Activated T-cell treated with anti-CD3 and anti-CD28 coated beads, Interleukin-2, amount 50 U/mL, for 4 hours (primary cell): ENCODE data around the gene SEC14L1. TPM values are rescaled to one million over a fixed set of nuclear protein-coding genes. Genes with fewer than 3 reads are reported as not detected.

Experiments
- ATAC-seq, 2 donors: fragments of 200-7000 bp; cut with Tn5 transposase; one replicate each; pipeline ENCODE4 v1.10.0; 2021
- DNase-seq: peaks from one replicate; pipeline ENCODE4 v3.0.0-alpha.2; 2020
- H3K27me3 Mint-ChIP-seq: one replicate; pipeline ENCODE4 v1.8.0; 2021; ENCODE audit warnings: low read depth, mixed read lengths
- H3K36me3 Mint-ChIP-seq: one replicate; pipeline ENCODE4 v1.8.0; 2022; ENCODE audit warnings: mixed read lengths; ENCODE audit not compliant: insufficient read depth
- H3K4me1 Mint-ChIP-seq: one replicate; pipeline ENCODE4 v1.8.0; 2021; ENCODE audit warnings: low read depth, mixed read lengths
- H3K4me3 Mint-ChIP-seq: one replicate; pipeline ENCODE4 v1.8.0; 2021; ENCODE audit warnings: mild to moderate bottlenecking, moderate library complexity, mixed read lengths
- H3K9me3 Mint-ChIP-seq: one replicate; pipeline ENCODE4 v1.8.0; 2021; ENCODE audit warnings: mixed read lengths
- total RNA-seq, 3 donors: library from RNA; stranded (reverse); gene quantifications; one replicate each; pipeline ENCODE4 v1.2.1, GENCODE V29; 2021

The SEC14L1 gene
- total RNA-seq, 3 donors from 2014 or later: 26.5 to 36.9 (median 27.4) TPM

DNA sequence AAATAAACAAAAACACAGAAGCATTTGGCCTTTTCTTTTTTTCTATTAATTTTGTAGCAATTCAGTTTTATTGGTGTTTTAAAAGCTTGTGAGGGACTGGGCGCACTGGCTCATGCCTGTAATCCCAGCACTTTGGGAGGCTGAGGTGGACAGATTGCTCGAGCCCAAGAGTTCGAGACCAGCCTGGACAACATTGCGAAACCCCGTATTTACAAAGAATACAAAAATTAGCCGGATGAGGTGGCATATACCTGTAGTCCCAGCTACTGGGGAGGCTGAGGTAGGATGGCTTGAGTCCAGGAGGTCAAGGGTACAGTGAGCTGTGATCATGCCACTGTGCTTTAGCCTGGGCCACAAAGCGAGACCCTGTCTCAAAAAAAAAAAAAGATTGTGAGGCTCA, 53.4 kb downstream of the SEC14L1 start:
- no peak for DNase-seq
- Mint-ChIP-seq H3K36me3 (peaks cover 53% of the 10 kb centered on the region), H3K4me1 (peaks cover 14% of the 10 kb centered on the region), H3K9me3 (no peaks in the 10 kb centered on the region), H3K27me3 (no peaks in the 10 kb centered on the region), H3K4me3 (no peak overlapping the region)
- ATAC-seq: no peak

DNA sequence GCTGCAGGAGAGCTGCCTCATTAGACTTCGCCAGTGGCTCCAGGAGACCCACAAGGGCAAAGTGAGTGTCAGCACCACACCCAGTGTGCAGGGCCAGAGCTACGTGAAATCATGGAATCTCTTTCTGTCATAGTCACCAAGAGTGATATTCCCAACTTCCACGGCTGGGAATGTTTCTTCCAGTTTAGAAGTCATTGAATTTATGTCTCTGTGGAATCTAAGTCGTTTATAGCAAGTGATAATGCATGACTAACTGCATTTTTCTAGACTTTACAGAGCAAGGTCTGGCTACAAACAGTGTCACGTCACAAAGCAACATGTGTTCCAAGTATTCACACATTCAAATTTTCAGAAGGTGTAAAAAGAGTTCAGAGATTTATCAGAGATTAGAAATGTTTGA, 55.5 kb downstream of the SEC14L1 start:
- ATAC-seq (no peak), DNase-seq (no peak)
- Mint-ChIP-seq H3K4me3 (no peak overlapping the region), H3K27me3 (no peaks in the 10 kb centered on the region), H3K9me3 (no peaks in the 10 kb centered on the region), H3K36me3 (peaks cover 61% of the 10 kb centered on the region), H3K4me1 (no peaks in the 10 kb centered on the region)

DNA sequence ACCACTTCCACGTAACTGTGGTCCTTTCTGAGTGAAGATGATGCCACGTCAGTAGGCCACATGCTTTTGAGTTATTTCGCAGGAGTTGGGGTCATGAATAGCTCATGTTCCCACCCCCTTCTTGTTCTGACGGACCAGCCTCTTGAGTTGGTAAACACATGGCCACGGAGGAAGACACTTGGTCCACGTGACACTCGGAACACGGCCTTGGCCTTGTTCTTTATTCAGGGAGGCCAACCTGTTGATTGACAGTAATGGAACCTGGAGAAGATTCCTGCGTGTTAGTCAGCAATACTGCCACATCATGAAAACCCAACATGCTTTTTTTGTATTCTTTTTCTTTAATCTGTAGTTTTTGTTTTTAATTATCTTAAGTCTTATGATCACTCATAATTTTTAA, 56.3 kb downstream of the SEC14L1 start:
- H3K9me3 Mint-ChIP-seq: no peaks in the 10 kb centered on the region
- ATAC-seq: no peak
- DNase-seq: no peak
- H3K27me3 Mint-ChIP-seq: no peaks in the 10 kb centered on the region
- no peaks in the 10 kb centered on the region for H3K4me1 Mint-ChIP-seq
- H3K4me3 Mint-ChIP-seq: no peak overlapping the region
- H3K36me3 Mint-ChIP-seq: peaks cover 56% of the 10 kb centered on the region

DNA sequence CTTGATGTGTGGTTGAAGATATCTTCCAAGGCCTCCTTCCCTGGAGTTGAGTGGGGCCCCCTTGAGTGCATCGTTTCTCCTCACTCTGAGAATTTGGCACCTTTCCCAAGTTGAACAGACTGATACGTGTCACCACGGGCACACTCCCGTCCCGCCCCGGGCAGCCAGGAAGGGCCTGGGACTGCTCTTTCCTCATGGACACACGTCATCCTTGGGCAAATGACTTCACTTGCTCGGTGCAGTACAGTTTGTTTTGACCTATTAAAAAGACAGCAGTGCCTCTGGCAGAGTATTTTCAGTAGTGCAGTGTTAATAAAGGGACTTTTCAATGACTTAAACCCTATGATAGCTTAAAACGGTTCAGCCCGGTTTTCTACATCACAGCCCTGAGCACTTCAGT, 59.9 kb downstream of the SEC14L1 start:
- H3K9me3 Mint-ChIP-seq: no peaks in the 10 kb centered on the region
- peaks cover 49% of the 10 kb centered on the region for H3K36me3 Mint-ChIP-seq
- DNase-seq: no peak
- H3K4me3 Mint-ChIP-seq: no peak overlapping the region
- H3K27me3 Mint-ChIP-seq: no peaks in the 10 kb centered on the region
- no peak for ATAC-seq
- H3K4me1 Mint-ChIP-seq: no peaks in the 10 kb centered on the region

DNA sequence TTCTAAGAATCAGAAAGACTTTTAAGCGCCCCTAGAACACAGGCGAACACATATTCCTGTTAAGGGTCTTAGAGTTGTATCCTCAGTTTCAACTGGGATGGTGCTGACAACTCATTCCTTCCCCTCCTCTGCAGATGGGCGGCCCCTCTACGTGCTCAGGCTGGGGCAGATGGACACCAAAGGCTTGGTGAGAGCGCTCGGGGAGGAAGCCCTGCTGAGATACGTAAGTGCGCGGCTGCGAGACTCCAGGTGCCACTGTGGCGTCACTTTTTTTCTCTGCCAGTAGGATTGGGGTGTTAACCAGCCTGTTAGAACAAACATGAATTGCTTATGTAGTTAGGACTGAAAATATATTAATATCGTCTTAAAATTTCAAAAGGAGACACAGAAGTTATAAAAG, 62.7 kb downstream of the SEC14L1 start:
- no peak for ATAC-seq
- Mint-ChIP-seq H3K4me3 (no peak overlapping the region), H3K4me1 (no peaks in the 10 kb centered on the region), H3K27me3 (no peaks in the 10 kb centered on the region), H3K36me3 (peaks cover 47% of the 10 kb centered on the region), H3K9me3 (no peaks in the 10 kb centered on the region)
- DNase-seq: no peak

DNA sequence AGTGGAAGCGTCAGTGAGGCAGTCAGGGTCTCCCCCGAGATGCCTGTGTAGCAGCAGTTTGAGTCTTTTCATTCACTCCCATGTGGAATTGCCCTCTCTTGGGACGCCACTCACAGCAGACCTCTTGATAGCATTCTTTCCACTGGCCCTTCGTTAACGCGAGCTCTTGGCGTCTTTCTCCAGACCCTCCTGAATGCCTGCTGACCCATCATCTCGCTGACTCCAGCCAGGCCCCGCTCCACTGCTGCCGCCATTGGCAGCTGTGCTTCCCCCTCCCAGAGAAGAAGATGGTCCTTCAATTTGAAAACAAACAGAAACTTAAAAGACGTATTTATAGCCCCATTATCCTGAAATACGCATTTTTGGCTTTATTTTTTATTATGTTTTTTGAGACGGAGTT, 63.1 kb downstream of the SEC14L1 start:
- no peaks in the 10 kb centered on the region for H3K27me3 Mint-ChIP-seq
- no peaks in the 10 kb centered on the region for H3K4me1 Mint-ChIP-seq
- DNase-seq (no peak), ATAC-seq (no peak)
- H3K4me3 Mint-ChIP-seq: no peak overlapping the region
- peaks cover 51% of the 10 kb centered on the region for H3K36me3 Mint-ChIP-seq
- H3K9me3 Mint-ChIP-seq: no peaks in the 10 kb centered on the region

DNA sequence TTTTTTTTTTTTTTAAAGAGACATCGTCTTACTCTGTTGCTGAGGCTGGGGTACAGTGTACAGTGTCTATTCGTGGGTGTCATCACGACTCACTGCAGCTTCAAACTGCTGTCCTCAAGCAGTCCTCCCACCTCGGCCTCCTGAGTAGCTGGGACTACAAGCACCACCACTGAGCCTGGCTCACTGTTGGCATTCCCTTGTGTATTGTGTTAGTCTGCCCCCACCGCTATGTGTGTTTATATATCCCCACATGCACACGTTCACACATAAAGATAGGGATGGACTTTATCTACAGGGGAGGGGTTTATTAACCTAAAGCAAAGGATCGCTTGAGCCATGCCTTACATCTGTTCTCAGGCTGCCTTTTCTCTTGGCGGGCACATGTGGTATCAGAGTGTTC, 63.8 kb downstream of the SEC14L1 start:
- H3K9me3 Mint-ChIP-seq: no peaks in the 10 kb centered on the region
- H3K4me3 Mint-ChIP-seq: no peak overlapping the region
- no peak for ATAC-seq
- no peak for DNase-seq
- H3K4me1 Mint-ChIP-seq: no peaks in the 10 kb centered on the region
- peaks cover 51% of the 10 kb centered on the region for H3K36me3 Mint-ChIP-seq
- no peaks in the 10 kb centered on the region for H3K27me3 Mint-ChIP-seq

DNA sequence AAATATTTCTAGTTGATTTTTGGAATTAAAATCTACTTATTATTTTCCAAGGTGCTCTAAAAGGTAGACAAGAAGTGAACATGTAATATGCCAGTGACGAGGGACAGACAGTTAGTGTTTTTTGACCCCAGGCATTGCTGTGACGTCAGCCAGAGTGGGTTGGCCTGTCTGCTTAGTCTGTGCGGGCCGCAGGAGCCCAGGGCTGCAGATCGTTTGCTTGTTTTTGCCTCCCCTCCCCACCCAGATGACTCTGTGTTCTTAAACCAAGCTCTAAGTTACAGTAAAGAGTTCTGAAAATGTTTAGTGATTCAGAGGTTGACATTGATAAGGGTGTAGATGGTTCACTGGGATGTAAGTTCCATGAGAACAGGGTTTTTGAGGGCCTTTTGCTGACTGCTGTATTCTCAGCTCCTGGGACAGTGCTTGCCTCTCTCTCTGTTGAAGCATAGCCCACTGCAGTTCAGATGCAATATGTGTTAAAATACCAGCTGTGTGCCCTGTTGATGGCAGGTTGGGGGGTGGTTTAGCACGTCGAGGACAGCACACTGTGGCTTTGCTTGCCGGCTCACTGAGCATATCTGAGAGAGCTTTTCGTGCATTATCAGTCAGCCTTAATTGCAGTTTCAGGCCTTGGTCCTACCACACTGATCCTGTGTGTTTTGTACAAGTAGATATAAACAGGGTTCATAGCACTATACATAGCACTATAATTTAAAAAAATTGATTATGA, 64.8 kb downstream of the SEC14L1 start:
- H3K4me3 Mint-ChIP-seq: no peak overlapping the region
- H3K4me1 Mint-ChIP-seq: no peaks in the 10 kb centered on the region
- H3K9me3 Mint-ChIP-seq: no peaks in the 10 kb centered on the region
- ATAC-seq: no peak
- no peak for DNase-seq
- peaks cover 55% of the 10 kb centered on the region for H3K36me3 Mint-ChIP-seq
- H3K27me3 Mint-ChIP-seq: no peaks in the 10 kb centered on the region

DNA sequence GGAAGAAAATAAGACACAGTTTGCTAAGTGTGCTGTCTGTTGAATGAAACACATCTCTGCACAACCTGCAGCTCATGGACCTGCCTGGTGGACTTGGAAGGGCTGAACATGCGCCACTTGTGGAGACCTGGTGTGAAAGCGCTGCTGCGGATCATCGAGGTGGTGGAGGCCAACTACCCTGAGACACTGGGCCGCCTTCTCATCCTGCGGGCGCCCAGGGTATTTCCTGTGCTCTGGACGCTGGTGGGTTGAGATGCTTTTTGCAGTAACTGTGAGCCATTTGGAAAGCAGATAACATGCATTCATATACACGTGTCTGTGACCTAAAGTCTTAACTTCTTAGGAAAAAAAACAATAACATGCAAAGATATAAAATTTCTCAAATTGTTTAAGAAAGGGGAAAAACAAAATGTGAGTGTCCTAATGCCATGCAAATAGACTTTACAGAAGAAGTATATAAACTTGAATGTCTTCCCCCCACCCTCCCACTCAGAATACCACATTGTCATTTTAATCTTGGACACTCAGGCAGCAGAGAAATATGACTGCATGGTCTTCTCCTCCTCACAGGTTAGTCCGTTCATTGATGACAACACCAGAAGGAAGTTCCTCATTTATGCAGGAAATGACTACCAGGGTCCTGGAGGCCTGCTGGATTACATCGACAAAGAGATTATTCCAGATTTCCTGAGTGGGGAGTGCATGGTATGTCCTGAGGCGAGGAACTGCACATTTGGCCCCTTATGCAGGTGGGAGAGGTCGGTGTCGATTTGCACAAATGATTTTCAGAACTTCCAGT, 65.6 kb downstream of the SEC14L1 start:
- DNase-seq (no peak), ATAC-seq (no peak)
- Mint-ChIP-seq H3K27me3 (no peaks in the 10 kb centered on the region), H3K4me1 (no peaks in the 10 kb centered on the region), H3K9me3 (no peaks in the 10 kb centered on the region), H3K36me3 (peaks cover 54% of the 10 kb centered on the region), H3K4me3 (no peak overlapping the region)

DNA sequence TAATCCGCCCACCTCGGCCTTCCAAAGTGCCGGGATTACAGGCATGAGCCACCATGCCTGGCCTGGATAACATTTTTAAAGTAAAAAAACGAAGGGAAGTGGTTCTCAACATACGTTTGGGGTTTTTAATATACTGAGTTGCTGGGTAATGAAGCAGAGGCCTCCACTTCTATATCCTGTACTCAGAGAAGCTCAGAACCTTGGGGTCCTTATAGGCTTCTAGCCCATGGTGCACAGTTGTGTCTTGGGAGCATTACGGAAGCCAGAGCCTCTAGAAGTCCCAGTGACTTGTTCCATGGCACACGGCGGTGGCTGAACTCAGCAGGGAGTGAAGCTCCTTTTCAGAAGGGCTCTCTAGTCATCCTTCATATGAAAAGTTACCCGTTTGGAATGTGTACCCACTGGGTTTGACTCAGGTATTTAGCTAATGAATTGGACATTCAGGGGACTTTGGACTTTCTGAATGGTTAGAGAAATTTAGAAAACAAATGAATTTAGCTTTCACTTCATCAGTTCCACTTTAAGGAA, 67.0 kb downstream of the SEC14L1 start:
- H3K36me3 Mint-ChIP-seq: peaks cover 65% of the 10 kb centered on the region
- H3K9me3 Mint-ChIP-seq: no peaks in the 10 kb centered on the region

DNA sequence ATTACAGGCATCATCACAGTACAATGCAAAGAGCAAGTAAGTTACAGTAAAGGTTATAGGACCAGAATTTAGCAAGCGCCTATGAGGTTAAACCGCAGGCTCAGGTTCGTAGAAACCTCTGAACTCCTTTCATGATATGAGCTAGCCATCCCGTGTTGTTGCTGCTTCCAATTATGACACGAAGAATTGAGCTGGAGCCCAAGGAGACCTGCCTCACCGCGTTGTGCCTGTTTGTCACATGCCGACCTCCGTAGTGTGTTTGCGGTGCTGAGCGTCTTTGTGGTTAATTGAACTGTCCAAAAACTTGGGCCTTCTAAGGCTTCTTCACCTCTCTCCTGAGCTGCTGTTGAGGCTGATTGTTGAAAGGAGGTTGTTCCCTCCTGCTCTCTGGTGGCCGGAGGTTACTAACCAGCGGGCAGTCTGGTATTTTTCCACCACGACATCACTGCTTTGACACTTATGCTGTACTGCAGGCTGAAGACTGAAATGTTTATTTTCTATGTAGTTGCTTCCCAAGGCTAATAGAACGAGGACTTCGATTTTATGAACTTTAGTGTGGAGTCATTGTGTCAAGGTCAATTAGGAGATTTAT, 67.5 kb downstream of the SEC14L1 start:
- Mint-ChIP-seq H3K36me3 (peaks cover 61% of the 10 kb centered on the region), H3K27me3 (no peaks in the 10 kb centered on the region), H3K4me3 (no peak overlapping the region), H3K9me3 (no peaks in the 10 kb centered on the region), H3K4me1 (no peaks in the 10 kb centered on the region)
- DNase-seq (no peak), ATAC-seq (no peak)

More for the DNA sequence above, 67.0 kb downstream of the SEC14L1 start:
- H3K4me3 Mint-ChIP-seq: no peak overlapping the region
- ATAC-seq (no peak), DNase-seq (no peak)
- H3K27me3 Mint-ChIP-seq: no peaks in the 10 kb centered on the region
- no peaks in the 10 kb centered on the region for H3K4me1 Mint-ChIP-seq

DNA sequence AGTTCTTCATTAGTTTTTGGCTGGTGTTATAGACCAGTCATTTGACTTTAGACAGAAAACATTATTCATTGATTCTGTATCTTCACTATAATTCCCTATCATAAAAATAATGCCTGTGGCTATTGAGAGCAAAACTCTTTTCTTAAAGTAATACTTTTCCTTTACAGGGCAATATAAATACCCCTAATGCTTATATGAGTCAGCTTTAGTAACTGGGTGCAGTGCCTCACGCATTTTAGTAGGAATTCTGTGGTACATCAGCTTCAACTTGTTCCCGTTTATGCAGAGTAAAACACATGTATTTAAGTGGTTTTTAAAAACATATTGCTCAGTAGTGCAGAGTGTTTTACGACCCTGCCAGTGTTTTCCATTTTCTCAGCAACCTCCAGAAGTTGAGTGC, 68.1 kb downstream of the SEC14L1 start:
- H3K4me1 Mint-ChIP-seq: no peaks in the 10 kb centered on the region
- H3K27me3 Mint-ChIP-seq: no peaks in the 10 kb centered on the region
- peaks cover 56% of the 10 kb centered on the region for H3K36me3 Mint-ChIP-seq
- H3K9me3 Mint-ChIP-seq: no peaks in the 10 kb centered on the region
- DNase-seq: no peak
- no peak for ATAC-seq
- no peak overlapping the region for H3K4me3 Mint-ChIP-seq

DNA sequence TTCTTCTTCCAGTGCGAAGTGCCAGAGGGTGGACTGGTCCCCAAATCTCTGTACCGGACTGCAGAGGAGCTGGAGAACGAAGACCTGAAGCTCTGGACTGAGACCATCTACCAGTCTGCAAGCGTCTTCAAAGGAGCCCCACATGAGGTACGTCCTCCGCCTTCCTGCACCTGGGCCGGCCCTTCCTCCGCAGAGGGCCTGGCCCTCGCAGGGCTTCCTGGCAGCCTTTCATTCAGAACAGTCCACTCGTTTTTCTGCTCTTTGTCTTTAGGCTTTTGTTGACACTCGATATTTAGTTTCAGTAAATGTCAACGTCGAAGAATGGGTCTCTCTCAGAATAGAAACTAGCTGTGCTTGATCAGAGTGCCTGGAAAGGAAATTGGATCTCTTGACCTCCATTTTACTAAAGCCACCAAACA, 68.6 kb downstream of the SEC14L1 start:
- H3K9me3 Mint-ChIP-seq: no peaks in the 10 kb centered on the region
- no peak for ATAC-seq
- peaks cover 58% of the 10 kb centered on the region for H3K36me3 Mint-ChIP-seq

DNA sequence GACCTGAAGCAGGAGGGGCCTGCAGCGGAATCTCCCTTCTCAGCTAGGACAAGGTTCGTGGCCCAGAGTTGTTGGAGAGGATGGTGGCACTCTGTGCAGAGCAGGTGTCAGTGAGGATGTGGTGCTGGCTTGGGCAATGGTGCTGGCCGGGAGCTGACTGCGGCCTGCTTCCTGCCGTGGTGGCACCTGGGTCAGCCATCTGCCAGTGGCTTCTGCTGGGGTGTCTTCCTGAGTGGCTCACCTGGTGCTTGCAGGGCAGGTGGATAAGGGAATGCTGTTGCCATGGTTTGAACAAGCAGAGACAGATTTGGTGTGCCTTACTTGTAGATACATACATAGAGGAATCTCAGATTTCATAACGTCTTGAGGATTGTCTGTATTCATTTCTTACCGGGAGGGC, 69.6 kb downstream of the SEC14L1 start:
- DNase-seq (no peak), ATAC-seq (no peak)
- no peak overlapping the region for H3K4me3 Mint-ChIP-seq
- no peaks in the 10 kb centered on the region for H3K9me3 Mint-ChIP-seq
- peaks cover 50% of the 10 kb centered on the region for H3K36me3 Mint-ChIP-seq
- no peaks in the 10 kb centered on the region for H3K4me1 Mint-ChIP-seq
- H3K27me3 Mint-ChIP-seq: no peaks in the 10 kb centered on the region

More for the DNA sequence above, 68.6 kb downstream of the SEC14L1 start:
- Mint-ChIP-seq H3K4me1 (no peaks in the 10 kb centered on the region), H3K4me3 (no peak overlapping the region), H3K27me3 (no peaks in the 10 kb centered on the region)
- DNase-seq: no peak
